Measurements from ENCODE around the gene OTUD7B.
"Not testable (repeated sequence)": the region's sequence is repeated elsewhere in the genome, so short reads cannot be mapped to it uniquely, and the experiment has no call there.

Gene OTUD7B

GRCh38 chr1:149942885-149943284 lies 67.6 kb downstream of the OTUD7B start:
- no peak for DNase-seq

DNA sequence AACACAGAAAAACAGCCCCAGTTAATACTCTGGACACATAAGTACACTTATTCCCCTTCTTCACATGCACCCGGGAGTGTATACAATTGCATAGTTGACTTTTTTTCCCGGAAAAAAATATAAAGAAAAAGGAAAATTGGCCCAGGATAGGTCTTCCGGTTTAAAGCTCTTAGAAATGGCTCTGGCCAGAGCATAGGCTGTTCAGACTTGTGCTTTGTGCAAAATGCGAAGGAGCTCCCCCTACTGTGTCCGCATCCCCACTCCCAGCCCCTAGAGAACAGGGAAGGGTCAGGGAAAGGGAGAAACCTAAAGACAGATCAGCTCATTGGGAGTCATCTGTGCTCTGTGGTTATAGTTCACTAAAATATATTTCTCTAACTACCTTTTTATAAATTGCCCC lies 68.3 kb downstream of the OTUD7B start:
- no peak for DNase-seq

GRCh38 chr1:149940427-149940826 lies 70.1 kb downstream of the OTUD7B start:
- DNase-seq: no peak

GRCh38 chr1:149938668-149939003 lies 71.9 kb downstream of the OTUD7B start:
- DNase-seq: not testable (repeated sequence)

DNA sequence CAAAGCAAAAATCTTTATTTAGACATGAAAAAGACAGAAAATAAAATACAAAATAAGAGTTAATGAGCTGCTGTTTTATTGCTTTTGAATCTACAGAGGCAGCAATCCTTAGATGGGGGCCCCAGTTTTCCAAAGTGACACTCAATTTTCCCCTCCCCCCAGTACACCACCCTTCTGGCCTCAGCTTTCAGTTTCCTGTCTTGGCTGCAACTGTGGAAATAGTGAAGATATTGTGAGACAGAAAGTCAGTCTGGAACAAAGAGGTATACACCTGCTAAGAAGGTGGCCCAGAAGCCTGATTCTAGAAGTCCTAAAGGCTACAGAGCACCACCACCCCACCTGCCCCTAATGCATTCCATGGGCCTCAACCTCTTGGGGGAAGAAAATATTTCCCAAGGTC lies 72.8 kb downstream of the OTUD7B start:
- DNase-seq: peak; percentile 27

- DNase-seq: peak; percentile 19
Observed at GRCh38 chr1:149936992-149937705, 73.4 kb downstream of the OTUD7B start.

DNA sequence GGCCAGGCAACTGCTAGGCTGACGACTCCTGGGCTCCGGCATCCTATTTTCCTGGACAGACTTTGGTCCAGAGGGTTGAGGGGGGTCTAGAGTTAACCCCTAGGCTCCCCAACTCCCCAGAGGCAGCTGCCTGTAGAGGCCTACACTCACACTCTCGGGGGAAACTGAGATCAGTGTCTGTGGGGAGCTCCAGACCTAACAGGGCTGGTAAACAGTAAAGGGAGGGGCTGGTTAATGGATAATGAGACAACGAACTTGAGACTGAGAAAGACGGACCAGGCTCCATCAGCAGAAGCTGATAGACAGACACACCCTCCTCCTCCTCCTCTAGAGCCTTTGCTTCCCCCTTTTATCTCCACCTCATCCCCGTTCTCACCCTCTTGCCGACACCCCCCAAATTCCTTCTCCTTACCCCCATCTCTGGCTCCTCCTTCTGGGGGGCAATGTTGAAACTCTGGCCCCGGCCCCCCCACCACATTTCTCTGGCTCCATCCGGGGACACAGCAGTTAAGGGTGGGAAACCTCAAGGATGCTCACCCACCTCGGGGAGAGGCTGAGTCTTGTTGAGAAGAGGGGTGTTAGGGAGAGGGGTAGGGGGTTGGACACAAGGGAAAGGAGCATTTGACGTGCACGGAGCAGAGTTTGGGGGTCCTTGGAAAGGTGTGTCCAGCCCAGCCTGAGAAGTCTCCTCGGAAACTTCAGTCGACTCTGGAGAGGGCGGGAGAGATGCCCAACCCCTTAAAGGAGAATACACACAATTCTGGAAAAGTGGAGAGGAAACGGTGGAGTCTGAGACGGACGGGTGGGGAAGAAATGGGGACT lies 74.1 kb downstream of the OTUD7B start, which contains the start of gene MTMR11:
TSS of gene MTMR11 (minus strand) at position 710 of the 822 bp plus-strand sequence. CDS start at position 478, 232 bp downstream.
- peak; percentile 31 for DNase-seq

- no peak for DNase-seq
Observed at GRCh38 chr1:149934356-149934755, 76.2 kb downstream of the OTUD7B start.

DNA sequence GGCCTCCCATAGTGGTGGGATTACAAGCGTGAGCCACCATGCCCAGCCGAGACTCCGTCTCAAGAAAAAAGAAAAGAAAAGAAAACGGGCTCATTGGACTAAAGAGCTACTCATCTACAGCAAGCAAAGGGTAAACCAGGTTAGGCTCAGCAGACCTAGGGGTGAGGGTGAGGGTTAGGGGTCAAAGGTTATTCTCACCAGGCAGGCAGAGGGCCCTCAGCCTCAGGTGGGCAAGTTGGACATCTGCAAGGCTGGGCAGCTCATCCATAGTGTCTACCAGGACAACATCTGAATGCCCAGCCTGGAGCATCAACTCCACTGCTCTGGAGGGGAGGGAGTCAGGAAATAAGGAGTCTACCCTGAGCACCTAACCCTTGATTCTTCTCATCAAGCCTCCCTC lies 77.3 kb downstream of the OTUD7B start:
- DNase-seq: no peak

DNA sequence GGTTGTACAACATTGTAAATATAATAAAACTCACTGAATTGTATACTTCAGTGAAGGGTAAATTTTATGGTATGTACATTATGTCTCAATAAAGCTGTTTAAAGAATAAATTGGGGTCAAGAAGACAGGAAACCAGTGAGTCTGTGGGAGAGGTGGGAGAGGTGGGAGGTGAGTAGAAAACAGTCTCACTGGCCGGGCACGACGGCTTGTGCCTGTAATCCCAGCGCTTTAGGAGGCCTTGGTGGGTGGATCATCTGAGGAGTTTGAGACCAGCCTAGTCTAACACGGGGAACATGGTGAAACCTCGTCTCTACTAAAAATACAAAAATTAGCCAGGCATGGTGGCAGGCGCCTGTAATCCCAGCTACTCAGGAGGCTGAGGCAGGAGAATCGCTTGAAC lies 78.1 kb downstream of the OTUD7B start:
- DNase-seq: no peak

GRCh38 chr1:149931212-149931790 lies 79.2 kb downstream of the OTUD7B start:
- no peak for DNase-seq

GRCh38 chr1:149929856-149930255 lies 80.7 kb downstream of the OTUD7B start:
- no peak for DNase-seq

- DNase-seq: no peak
Observed at GRCh38 chr1:149928401-149928724, 82.2 kb downstream of the OTUD7B start.

GRCh38 chr1:149927563-149928400 lies 82.7 kb downstream of the OTUD7B start, which contains the start of gene SF3B4:
Gene SF3B4, minus strand, starts transcription at chr1:149927803. Its CDS starts 44 bp downstream, at chr1:149927759.
- peak; percentile 98 for DNase-seq

- DNase-seq: no peak
Observed at GRCh38 chr1:149927056-149927562, 83.4 kb downstream of the OTUD7B start.

GRCh38 chr1:149926296-149926695 lies 84.2 kb downstream of the OTUD7B start:
- no peak for DNase-seq

- DNase-seq: no peak
Observed at GRCh38 chr1:149925751-149926150, 84.8 kb downstream of the OTUD7B start.

DNA sequence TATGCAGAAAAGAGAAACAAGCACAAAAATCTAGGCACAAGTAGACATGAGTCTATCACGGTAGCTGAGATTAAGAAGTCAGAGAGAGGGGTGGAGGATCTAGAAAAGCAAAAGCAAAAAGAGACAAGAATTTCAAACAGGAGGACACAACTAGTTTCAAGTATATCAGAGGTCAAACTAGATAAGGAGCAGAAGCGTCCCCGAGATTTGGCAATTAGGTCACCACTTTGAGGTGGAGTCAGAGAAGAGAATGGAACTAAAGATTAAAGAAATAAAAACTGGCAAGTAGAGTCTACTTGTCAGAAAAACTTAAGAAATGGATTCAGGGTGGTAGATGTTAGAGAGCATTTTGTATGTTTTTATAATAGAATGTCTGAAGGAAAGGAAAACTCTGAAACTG lies 85.2 kb downstream of the OTUD7B start:
- peak; percentile 31 for DNase-seq

DNA sequence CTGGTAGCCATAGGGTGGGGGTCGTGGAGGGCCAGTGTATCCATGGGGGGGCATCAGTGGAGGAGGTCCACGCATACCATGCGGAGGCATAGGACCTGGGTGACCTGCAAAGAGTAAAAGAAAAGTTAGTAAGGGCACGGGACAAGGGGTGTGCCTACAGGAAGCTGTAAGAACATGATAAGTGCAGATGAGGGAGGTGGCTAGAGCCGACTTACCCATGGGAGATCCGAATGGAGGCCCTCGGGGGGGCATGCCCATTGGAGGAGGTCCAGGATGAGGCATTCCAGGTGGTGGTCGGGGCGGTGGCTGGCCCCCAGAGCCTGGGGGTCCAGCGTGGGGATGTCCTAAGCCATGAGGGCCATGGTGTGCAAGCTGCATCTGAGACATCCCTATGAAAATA lies 86.9 kb downstream of the OTUD7B start:
- peak; percentile 79 for DNase-seq

DNA sequence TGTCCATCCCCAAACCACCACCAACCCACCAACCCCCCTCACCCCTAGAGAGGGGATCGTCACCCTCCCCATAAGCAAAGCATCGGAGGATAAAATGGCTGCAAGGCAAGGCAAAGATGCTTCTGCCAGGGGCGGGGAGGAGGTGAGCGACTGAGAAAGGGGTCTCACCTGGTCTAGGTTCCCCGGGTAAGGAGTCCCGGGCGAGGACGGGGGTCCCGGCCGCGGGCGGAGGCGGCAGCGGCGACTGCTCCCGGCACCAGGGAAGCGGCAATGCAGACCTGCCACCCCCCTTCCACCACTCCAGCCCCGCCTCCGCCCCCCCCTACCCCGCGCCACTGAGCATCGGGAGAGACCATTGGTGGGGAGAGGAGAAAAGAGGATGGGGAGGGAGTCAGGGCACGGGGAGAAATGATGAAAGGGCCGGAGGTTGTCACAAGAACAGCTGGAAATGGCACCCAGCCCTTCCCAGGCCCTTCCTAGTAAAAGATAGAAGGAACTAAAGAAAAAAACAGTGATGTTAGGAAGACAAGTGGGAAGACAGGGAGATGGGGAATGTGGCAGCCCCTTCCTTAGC lies 92.9 kb downstream of the OTUD7B start, which contains the start of gene SV2A:
TSS of gene SV2A (minus strand) at position 274 of the 574 bp plus-strand sequence. CDS start 4,004 bp downstream, outside the sequence.
- peak; percentile 76 for DNase-seq

GRCh38 chr1:149916898-149917252 lies 93.7 kb downstream of the OTUD7B start:
- DNase-seq: no peak

DNA sequence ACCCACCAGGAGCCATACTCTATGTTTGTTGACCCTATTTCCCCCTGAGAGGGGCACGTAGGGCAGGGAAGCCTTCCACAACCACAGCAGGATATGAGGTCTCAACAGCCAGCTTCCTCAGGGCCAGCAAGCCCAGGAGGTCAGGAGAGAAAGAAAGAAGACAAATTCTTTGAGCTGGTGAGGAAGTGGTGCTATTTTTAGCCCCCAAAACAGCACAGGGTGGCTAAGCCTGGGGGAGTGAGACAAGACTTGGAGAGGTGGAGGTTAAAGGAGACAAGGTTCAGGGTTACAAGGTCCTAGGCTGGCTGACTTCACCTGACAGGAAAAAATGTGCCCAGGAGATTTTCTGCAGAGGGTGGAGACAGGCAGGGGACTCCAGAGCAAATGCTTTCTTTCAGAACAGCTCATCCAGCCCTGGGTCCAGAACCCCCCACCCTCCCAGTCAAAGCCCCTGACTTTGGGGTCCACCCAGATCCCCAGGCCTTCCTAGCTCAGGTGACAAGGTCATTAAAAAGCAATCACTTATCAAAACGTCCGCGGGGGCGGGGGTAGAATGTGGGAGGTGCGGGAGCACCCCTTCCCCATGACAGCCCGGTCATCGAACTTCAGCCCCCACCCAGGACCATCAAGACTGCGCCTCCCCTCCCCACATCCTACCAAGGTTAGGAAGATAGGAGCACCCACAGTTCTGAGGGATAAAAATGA lies 94.2 kb downstream of the OTUD7B start:
- peak; percentile 58 for DNase-seq
